ENCODE data around the gene HAND2.

The HAND2 gene

DNA sequence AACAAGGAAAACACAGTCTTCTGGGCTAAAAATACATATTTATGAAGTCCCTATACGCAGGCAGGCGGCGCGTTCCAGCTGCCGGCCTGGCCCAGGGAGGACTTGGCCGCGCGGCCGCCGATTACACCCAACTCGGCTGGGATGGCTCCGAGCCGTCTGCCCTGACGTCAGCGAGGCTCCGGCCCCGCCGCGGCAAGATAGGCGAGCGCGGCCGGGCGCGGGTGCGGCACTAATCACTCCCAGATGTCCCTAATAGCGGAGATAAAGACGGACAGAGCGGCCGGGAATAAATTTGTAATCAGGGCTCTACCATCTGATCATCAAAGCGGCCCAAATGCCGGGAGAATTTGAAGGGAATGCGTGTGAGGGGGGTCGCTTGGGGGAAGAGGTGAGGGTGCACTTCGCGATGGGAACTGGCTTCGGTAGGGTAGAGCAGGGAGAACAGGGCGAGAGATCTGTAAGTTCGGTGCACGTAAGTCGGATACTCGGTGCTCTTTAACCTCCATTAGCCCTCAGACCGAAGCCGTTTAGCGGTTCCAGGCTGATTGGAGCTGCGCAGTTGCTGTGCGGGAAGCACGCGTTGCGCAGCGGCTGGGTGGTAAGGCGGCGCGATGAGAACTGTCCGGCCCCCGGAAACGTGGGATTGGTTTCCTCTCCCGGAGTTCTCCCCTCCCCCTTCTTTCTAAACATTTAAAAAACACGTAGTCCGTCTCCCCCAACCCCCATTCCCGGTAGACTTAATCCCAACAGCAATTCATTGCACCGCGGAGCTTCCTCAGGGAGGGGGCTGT, 7.7 kb downstream of the HAND2 start:
- TF ChIP-seq EGR1 (IDR thresholded peaks at IDR 0.05) = no peak
- no peak for TF ChIP-seq NFIC (IDR thresholded peaks at IDR 0.05)
- no peak for TF ChIP-seq CREB1 (IDR thresholded peaks at IDR 0.05; ENCODE audit: low read depth)
- no peak for TF ChIP-seq YY1 (IDR thresholded peaks at IDR 0.05; ENCODE audit: low read depth)
- no peak for TF ChIP-seq FOXM1 (IDR thresholded peaks at IDR 0.05; ENCODE audit: borderline replicate concordance, low read depth)
- no peak for TF ChIP-seq EP300 (IDR thresholded peaks at IDR 0.05; ENCODE audit: borderline replicate concordance)
- TF ChIP-seq, protein P1, sequence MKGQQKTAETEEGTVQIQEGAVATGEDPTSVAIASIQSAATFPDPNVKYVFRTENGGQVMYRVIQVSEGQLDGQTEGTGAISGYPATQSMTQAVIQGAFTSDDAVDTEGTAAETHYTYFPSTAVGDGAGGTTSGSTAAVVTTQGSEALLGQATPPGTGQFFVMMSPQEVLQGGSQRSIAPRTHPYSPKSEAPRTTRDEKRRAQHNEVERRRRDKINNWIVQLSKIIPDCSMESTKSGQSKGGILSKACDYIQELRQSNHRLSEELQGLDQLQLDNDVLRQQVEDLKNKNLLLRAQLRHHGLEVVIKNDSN (IDR thresholded peaks at IDR 0.05) = no peak
- TF ChIP-seq, protein P2, sequence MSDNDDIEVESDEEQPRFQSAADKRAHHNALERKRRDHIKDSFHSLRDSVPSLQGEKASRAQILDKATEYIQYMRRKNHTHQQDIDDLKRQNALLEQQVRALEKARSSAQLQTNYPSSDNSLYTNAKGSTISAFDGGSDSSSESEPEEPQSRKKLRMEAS (IDR thresholded peaks at IDR 0.05) = no peak
- no peak for TF ChIP-seq TAF1 (IDR thresholded peaks at IDR 0.05; ENCODE audit: low read depth)
- TF ChIP-seq CEBPB (IDR thresholded peaks at IDR 0.05) = no peak
- no peak for TF ChIP-seq TCF12 (IDR thresholded peaks at IDR 0.05; ENCODE audit: low read depth)
- TF ChIP-seq, protein P3, sequence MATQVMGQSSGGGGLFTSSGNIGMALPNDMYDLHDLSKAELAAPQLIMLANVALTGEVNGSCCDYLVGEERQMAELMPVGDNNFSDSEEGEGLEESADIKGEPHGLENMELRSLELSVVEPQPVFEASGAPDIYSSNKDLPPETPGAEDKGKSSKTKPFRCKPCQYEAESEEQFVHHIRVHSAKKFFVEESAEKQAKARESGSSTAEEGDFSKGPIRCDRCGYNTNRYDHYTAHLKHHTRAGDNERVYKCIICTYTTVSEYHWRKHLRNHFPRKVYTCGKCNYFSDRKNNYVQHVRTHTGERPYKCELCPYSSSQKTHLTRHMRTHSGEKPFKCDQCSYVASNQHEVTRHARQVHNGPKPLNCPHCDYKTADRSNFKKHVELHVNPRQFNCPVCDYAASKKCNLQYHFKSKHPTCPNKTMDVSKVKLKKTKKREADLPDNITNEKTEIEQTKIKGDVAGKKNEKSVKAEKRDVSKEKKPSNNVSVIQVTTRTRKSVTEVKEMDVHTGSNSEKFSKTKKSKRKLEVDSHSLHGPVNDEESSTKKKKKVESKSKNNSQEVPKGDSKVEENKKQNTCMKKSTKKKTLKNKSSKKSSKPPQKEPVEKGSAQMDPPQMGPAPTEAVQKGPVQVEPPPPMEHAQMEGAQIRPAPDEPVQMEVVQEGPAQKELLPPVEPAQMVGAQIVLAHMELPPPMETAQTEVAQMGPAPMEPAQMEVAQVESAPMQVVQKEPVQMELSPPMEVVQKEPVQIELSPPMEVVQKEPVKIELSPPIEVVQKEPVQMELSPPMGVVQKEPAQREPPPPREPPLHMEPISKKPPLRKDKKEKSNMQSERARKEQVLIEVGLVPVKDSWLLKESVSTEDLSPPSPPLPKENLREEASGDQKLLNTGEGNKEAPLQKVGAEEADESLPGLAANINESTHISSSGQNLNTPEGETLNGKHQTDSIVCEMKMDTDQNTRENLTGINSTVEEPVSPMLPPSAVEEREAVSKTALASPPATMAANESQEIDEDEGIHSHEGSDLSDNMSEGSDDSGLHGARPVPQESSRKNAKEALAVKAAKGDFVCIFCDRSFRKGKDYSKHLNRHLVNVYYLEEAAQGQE (IDR thresholded peaks at IDR 0.05; ENCODE audit: low read depth) = no peak
- no peak for TF ChIP-seq TEAD4 (IDR thresholded peaks at IDR 0.05)
- TF ChIP-seq RAD21 (IDR thresholded peaks at IDR 0.05; ENCODE audit: low read depth) = no peak
- no peak for TF ChIP-seq ZBTB7A (IDR thresholded peaks at IDR 0.05; ENCODE audit: low read depth)

DNA sequence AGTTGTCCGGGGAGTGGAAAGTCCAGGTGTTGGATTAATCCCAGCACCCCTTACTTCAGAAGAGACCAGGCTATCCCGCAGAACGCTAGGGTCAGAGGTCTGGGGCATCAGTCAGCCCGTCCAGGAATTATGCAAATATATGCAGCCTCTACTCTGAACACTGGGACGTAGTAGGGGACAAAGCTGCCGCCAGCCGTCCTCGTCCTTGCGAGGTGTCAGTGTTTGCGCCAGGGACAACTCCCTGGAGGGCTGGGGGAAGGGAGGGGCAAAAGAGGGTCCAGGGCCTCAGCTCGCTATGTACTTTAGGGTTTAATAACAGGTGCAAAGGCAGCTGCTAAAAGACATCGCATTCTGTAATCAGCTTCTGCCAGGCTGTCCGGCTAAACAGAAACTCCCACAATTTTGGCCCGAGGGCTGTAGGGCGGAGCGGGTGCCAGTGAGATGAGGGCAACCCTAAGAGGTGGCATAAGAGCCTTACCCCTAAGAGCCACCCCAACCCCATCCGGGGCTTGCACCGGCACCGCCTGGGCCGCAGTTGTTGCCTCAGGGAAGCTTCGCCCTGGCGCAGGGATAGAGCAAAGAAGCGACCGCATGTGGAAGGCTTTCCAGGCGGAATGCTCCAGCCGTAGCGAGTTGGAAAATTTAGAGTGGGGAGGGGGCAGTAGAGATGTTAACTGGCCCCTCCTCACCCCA, 8.4 kb downstream of the HAND2 start:
- no peak for TF ChIP-seq TAF1 (IDR thresholded peaks at IDR 0.05; ENCODE audit: low read depth)
- no peak for TF ChIP-seq RAD21 (IDR thresholded peaks at IDR 0.05; ENCODE audit: low read depth)
- TF ChIP-seq EGR1 (IDR thresholded peaks at IDR 0.05) = no peak
- no peak for TF ChIP-seq TCF12 (IDR thresholded peaks at IDR 0.05; ENCODE audit: low read depth)
- TF ChIP-seq, protein P2 (IDR thresholded peaks at IDR 0.05) = no peak
- no peak for TF ChIP-seq CREB1 (IDR thresholded peaks at IDR 0.05; ENCODE audit: low read depth)
- no peak for TF ChIP-seq YY1 (IDR thresholded peaks at IDR 0.05; ENCODE audit: low read depth)
- TF ChIP-seq, protein P3 (IDR thresholded peaks at IDR 0.05; ENCODE audit: low read depth) = no peak
- no peak for TF ChIP-seq NFIC (IDR thresholded peaks at IDR 0.05)
- TF ChIP-seq TEAD4 (IDR thresholded peaks at IDR 0.05) = no peak
- TF ChIP-seq FOXM1 (IDR thresholded peaks at IDR 0.05; ENCODE audit: borderline replicate concordance, low read depth) = no peak
- TF ChIP-seq, protein P1 (IDR thresholded peaks at IDR 0.05) = no peak

DNA sequence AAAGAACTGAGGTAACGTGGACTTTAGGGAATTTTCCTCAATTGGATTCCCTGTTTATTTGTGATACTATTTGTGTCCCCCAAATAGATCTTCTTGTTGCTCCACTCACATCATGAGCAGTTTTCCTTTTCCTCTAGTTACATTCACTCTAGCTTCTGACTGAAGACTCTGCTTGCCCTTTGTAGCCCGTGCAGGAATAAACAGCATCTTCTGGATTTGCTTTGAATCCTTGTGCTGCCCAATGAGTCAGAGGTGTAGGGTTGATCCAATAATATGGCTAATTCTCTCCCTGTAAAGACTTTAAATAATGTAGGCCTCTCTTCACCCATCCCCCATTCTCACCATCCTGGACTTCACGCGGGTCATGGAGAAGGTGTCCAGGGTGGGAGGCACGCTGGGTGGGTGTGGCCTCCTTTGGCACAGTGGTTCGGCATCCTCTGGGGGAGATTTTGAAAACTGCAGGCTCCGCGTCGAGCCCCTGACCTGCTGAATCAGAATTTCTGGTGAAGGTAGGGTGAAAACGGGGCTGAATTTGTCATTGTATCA, 9.0 kb downstream of the HAND2 start:
- TF ChIP-seq RAD21 (IDR thresholded peaks at IDR 0.05; ENCODE audit: low read depth) (no peak), YY1 (IDR thresholded peaks at IDR 0.05; ENCODE audit: low read depth) (no peak), ZBTB7A (IDR thresholded peaks at IDR 0.05; ENCODE audit: low read depth) (no peak), TAF1 (IDR thresholded peaks at IDR 0.05; ENCODE audit: low read depth) (no peak), TEAD4 (IDR thresholded peaks at IDR 0.05) (no peak), CREB1 (IDR thresholded peaks at IDR 0.05; ENCODE audit: low read depth) (no peak), CEBPB (IDR thresholded peaks at IDR 0.05) (no peak), NFIC (IDR thresholded peaks at IDR 0.05) (no peak), EGR1 (IDR thresholded peaks at IDR 0.05) (no peak), EP300 (IDR thresholded peaks at IDR 0.05; ENCODE audit: borderline replicate concordance) (no peak), FOXM1 (IDR thresholded peaks at IDR 0.05; ENCODE audit: borderline replicate concordance, low read depth) (no peak), TCF12 (IDR thresholded peaks at IDR 0.05; ENCODE audit: low read depth) (no peak)
- TF ChIP-seq, protein P3 (IDR thresholded peaks at IDR 0.05; ENCODE audit: low read depth) = no peak
- TF ChIP-seq, protein P2 (IDR thresholded peaks at IDR 0.05) = no peak
- TF ChIP-seq, protein P1 (IDR thresholded peaks at IDR 0.05) = no peak

Measured in Ishikawa (cell line).